HCT116 (cell line): Measurements from ENCODE around the gene YWHAH. TPM values are rescaled to one million over a fixed set of nuclear protein-coding genes. Genes with fewer than 3 reads are reported as not detected.

Experiments used
- ATAC-seq: fragments of 200-7000 bp; cut with Tn5 transposase; 2 replicates; pipeline ENCODE4 v1.9.1; 2020; ENCODE audit warnings: mild to moderate bottlenecking, moderate library complexity
- BruUV-seq: library from RNA; stranded (reverse); fragments of 400-500 nt; replicated peaks from 2 replicates; lab custom pipeline; 2021; lab: Mats Ljungman, UMichigan
- CTCF ChIA-PET: fragments of 300-600 bp; sonication (Branson Sonifier 250); formaldehyde crosslinking; loops from one replicate; lab custom pipeline; 2021; ENCODE audit warnings: antibody characterized with exemption; lab: Charles Lee
- POLR2A ChIA-PET: fragments of 300-600, 350-600 bp; sonication (Branson Sonifier 250); formaldehyde crosslinking; loops from one replicate; lab custom pipeline; 2021; ENCODE audit warnings: antibody characterized with exemption; lab: Charles Lee
- RAD21 ChIA-PET, 2 experiments: fragments of 300-600 bp; sonication (Branson Sonifier 250); formaldehyde crosslinking; loops; one replicate each; lab custom pipeline; 2023; ENCODE audit warnings: low total read pairs in 2 of 2; ENCODE audit not compliant: uncharacterized antibody in 2 of 2, unreplicated experiment in 2 of 2, low non-redundant PET in 1 of 2; lab: Charles Lee
- DNase-seq: peaks from one replicate; pipeline ENCODE4 v3.0.0-alpha.2; 2010; ENCODE audit warnings: low read depth, low spot score
- H2AFZ ChIP-seq: fragments of 200-600 bp; shearing (Covaris generic), sonication (generic); 2 replicates; pipeline ENCODE4 v1.6.1; 2017; ENCODE audit warnings: low read depth, mixed run types, mixed read lengths, antibody characterized with exemption, low read length; ENCODE audit not compliant: poor library complexity, severe bottlenecking
- H3K27ac ChIP-seq: 2 replicates; pipeline ENCODE4 v1.5.1; 2012; ENCODE audit warnings: low read depth, low read length
- H3K27me3 ChIP-seq: fragments of 200-600 bp; sonication (generic); 2 replicates; pipeline ENCODE4 v1.6.1; 2016; ENCODE audit warnings: mixed run types, low read length, mixed read lengths; ENCODE audit not compliant: insufficient read depth
- H3K36me3 ChIP-seq, 2 experiments: fragments of 200-500 bp in 1 of 2; fragments of 200-600 bp in 1 of 2; sonication (Bioruptor generic) in 1 of 2; sonication (generic) in 1 of 2; 2 replicates each; pipeline versions ENCODE4 v1.5.1 to v1.6.1; 2014 to 2016; ENCODE audit warnings: low read length in 2 of 2, inconsistent platforms in 1 of 2, mixed read lengths in 1 of 2, mixed run types in 1 of 2; ENCODE audit not compliant: insufficient read depth in 2 of 2, control insufficient read depth in 1 of 2
- H3K4me1 ChIP-seq, 2 experiments: fragments of 200-600 bp in 1 of 2; sonication (generic) in 1 of 2; 2 replicates each; pipeline versions ENCODE4 v1.5.1 to v1.6.1; 2012 to 2017; ENCODE audit warnings: low read length in 2 of 2, inconsistent platforms in 1 of 2, mild to moderate bottlenecking in 1 of 2, mixed read lengths in 1 of 2, mixed run types in 1 of 2, moderate library complexity in 1 of 2; ENCODE audit not compliant: insufficient read depth in 2 of 2, control insufficient read depth in 1 of 2
- H3K4me2 ChIP-seq: fragments of 200-600 bp; sonication (generic); 2 replicates; pipeline ENCODE4 v1.6.1; 2017; ENCODE audit warnings: mixed run types, low read length, mixed read lengths
- H3K4me3 ChIP-seq, 2 experiments: fragments of 200-600 bp in 1 of 2; sonication (generic) in 1 of 2; replicated peaks in 1 of 2; 2 replicates each; pipeline ENCODE4 v1.5.1; 2011 to 2016; ENCODE audit warnings: low read length in 2 of 2, control low read depth in 1 of 2, low read depth in 1 of 2, mild to moderate bottlenecking in 1 of 2, mixed read lengths in 1 of 2, mixed run types in 1 of 2
- H3K79me2 ChIP-seq: fragments of 200-600 bp; sonication (generic); 2 replicates; pipeline ENCODE4 v1.6.1; 2017; ENCODE audit warnings: mild to moderate bottlenecking, mixed run types, low read length, moderate library complexity, mixed read lengths; ENCODE audit not compliant: insufficient read depth
- H3K9ac ChIP-seq: fragments of 200-600 bp; sonication (generic); 2 replicates; pipeline ENCODE4 v1.6.1; 2016; ENCODE audit warnings: low read length, mixed read lengths
- H3K9me2 ChIP-seq: fragments of 200-600 bp; sonication (generic), shearing (Covaris generic); 2 replicates; pipeline ENCODE4 v1.6.1; 2017; ENCODE audit warnings: mixed run types, mild to moderate bottlenecking, moderate library complexity; ENCODE audit not compliant: insufficient read depth
- H3K9me3 ChIP-seq, 2 experiments: fragments of 200-500 bp in 1 of 2; fragments of 200-600 bp in 1 of 2; sonication (Bioruptor generic) in 1 of 2; sonication (generic) in 1 of 2; 2 replicates each; pipeline ENCODE4 v1.6.1; 2014 to 2017; ENCODE audit warnings: low read length in 2 of 2, mixed read lengths in 2 of 2, inconsistent platforms in 1 of 2, low read depth in 1 of 2, mild to moderate bottlenecking in 1 of 2, mixed run types in 1 of 2, moderate library complexity in 1 of 2; ENCODE audit not compliant: control insufficient read depth in 1 of 2, insufficient read depth in 1 of 2
- H4K20me1 ChIP-seq: fragments of 200-600 bp; sonication (generic), shearing (Covaris generic); 2 replicates; pipeline ENCODE4 v1.6.1; 2017; ENCODE audit warnings: mixed run types, mild to moderate bottlenecking, moderate library complexity; ENCODE audit not compliant: insufficient read depth
- ATF3 ChIP-seq: IDR thresholded peaks from 2 replicates; pipeline ENCODE4 v1.6.1; 2012
- CEBPB ChIP-seq: IDR thresholded peaks from 2 replicates; pipeline ENCODE4 v1.6.1; 2012; ENCODE audit warnings: low read depth
- EGR1 ChIP-seq: IDR thresholded peaks from 2 replicates; pipeline ENCODE4 v1.6.1; 2012; ENCODE audit warnings: low read depth
- ELF1 ChIP-seq: IDR thresholded peaks from 2 replicates; pipeline ENCODE4 v1.6.1; 2012; ENCODE audit warnings: low read depth, borderline replicate concordance
- EZH2 ChIP-seq: fragments of 200-600 bp; sonication (generic); IDR thresholded peaks from 2 replicates; pipeline ENCODE4 v1.6.1; 2017; ENCODE audit warnings: antibody characterized with exemption, mixed run types
- EZH2phosphoT487 ChIP-seq: fragments of 200-600 bp; IDR thresholded peaks from 2 replicates; pipeline ENCODE4 v1.6.1; 2018; ENCODE audit warnings: antibody characterized with exemption, borderline replicate concordance
- FOSL1 ChIP-seq: IDR thresholded peaks from 2 replicates; pipeline ENCODE4 v1.6.1; 2012; ENCODE audit warnings: low read depth
- POLR2A ChIP-seq: IDR thresholded peaks from 2 replicates; pipeline ENCODE4 v1.7.0; 2011; ENCODE audit warnings: borderline replicate concordance; ENCODE audit not compliant: insufficient read depth, insufficient read length; ENCODE audit errors: extremely low read depth
- POLR2AphosphoS5 ChIP-seq: IDR thresholded peaks from 2 replicates; pipeline ENCODE4 v1.6.1; 2011; ENCODE audit warnings: mild to moderate bottlenecking, low read depth, low read length, moderate library complexity
- RAD21 ChIP-seq: IDR thresholded peaks from 2 replicates; pipeline ENCODE4 v1.6.1; 2012; ENCODE audit warnings: low read depth, mild to moderate bottlenecking
- SIN3A ChIP-seq: IDR thresholded peaks from 2 replicates; pipeline ENCODE4 v1.6.1; 2012; ENCODE audit warnings: low read depth
- SRF ChIP-seq: IDR thresholded peaks from 2 replicates; pipeline ENCODE4 v1.6.1; 2012; ENCODE audit warnings: low read depth
- TCF7L2 ChIP-seq: IDR thresholded peaks from 2 replicates; pipeline ENCODE4 v1.7.0; 2011; ENCODE audit warnings: borderline replicate concordance, inconsistent platforms; ENCODE audit not compliant: insufficient read depth, insufficient read length; ENCODE audit errors: extremely low read depth
- ZNF274 ChIP-seq: fragments of 200-500 bp; sonication (Bioruptor generic); IDR thresholded peaks from 2 replicates; pipeline ENCODE4 v1.6.1; 2014; ENCODE audit warnings: mild to moderate bottlenecking, low read depth, low read length, inconsistent platforms
- intact Hi-C: fragments of 100-400 bp; cut with micrococcal nuclease; formaldehyde crosslinking; loops from 2 replicates; pipeline ENCODE4 v1.10.0; 2022
- total RNA-seq: library from RNA; stranded (reverse); gene quantifications from one replicate; pipeline ENCODE4 v1.2.1, GENCODE V29; 2021; ENCODE audit not compliant: unreplicated experiment

YWHAH gene
- total RNA-seq, 1 experiment from 2014 or later: 140 TPM

GRCh38 chr22:31948002-31948401, 3.7 kb downstream of the YWHAH start:
- DNase-seq: no peak
- peaks cover 34 to 45% of the 10 kb centered on the region in 2 experiments; a peak in 3 of 4 replicates for H3K36me3 ChIP-seq
- intact Hi-C loops: loop anchor here (5.0 to 10.0 kb wide), 2 partner anchors 123 to 196 kb away; partner anchors contain the start of genes DEPDC5 and PRR14L
- no peak overlapping the region for H3K4me3 ChIP-seq
- ChIA-PET POLR2A (interaction anchor here (1.5 kb wide), 1 partner anchor 111 kb away, joined by 3 read pairs; no protein-coding TSS in a partner anchor), RAD21 (no interaction called here), CTCF (interaction anchor here (0.6 to 3.5 kb wide), 3 partner anchors 13 to 376 kb away, joined by 3 to 16 read pairs (median 3); no protein-coding TSS in a partner anchor)
- no peak overlapping the region for H3K27ac ChIP-seq
- BruUV-seq: no TSS peak
- TF ChIP-seq POLR2A: no peak
- no peak for TF ChIP-seq ZNF274
- TF ChIP-seq SIN3A: no peak
- no peak for TF ChIP-seq EGR1
- TF ChIP-seq EZH2: no peak
- TF ChIP-seq RAD21: no peak
- peaks cover 29 to 58% of the 10 kb centered on the region in 2 experiments for H3K4me1 ChIP-seq
- no peak overlapping the region for H2AFZ ChIP-seq
- peaks cover 86% of the 10 kb centered on the region for H3K79me2 ChIP-seq
- no peaks in the 10 kb centered on the region for H3K27me3 ChIP-seq
- no peaks in the 10 kb centered on the region for H3K9me2 ChIP-seq
- no peak for ATAC-seq
- no peak overlapping the region for H3K9ac ChIP-seq
- no peaks in the 10 kb centered on the region for H3K9me3 ChIP-seq
- peaks cover 26% of the 10 kb centered on the region; the same call in 1 of the 2 replicates for H4K20me1 ChIP-seq
- H3K4me2 ChIP-seq: no peak overlapping the region

DNA sequence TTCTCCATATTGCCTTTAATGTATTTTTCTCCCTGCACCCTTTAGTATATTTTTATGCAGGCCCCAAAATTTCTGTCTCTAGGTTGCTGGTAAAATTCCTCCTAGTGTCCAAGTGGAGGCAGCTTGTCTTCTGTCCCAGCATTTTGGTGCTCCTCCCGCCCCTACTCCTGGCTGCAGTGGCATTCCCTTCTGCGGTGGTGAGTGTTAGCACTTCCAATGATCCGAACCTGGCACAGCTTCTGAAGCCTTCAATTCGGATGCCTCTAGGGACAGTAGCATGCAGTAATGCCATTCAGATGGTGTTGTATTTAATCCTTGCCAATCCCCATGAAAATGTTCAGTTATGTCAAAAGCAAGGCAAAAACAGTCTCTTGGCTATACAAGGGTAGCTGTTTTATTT, 5.9 kb downstream of the YWHAH start:
- ChIA-PET CTCF (interaction anchor here (2.0 to 3.5 kb wide), 2 partner anchors 21 to 285 kb away, joined by 7 to 16 read pairs; no protein-coding TSS in a partner anchor), POLR2A (interaction anchor here (1.3 to 1.5 kb wide), 2 partner anchors 9 to 197 kb away, joined by 3 read pairs; partner anchors contain the start of gene DEPDC5)

More for the DNA sequence above, 5.9 kb downstream of the YWHAH start:
- RAD21 ChIA-PET: no interaction called here
- peaks cover 21 to 46% of the 10 kb centered on the region in 2 experiments for H3K4me1 ChIP-seq
- H2AFZ ChIP-seq: no peak overlapping the region
- peaks cover 27% of the 10 kb centered on the region; the same call in 1 of the 2 replicates for H4K20me1 ChIP-seq
- no peak overlapping the region for H3K4me2 ChIP-seq
- TF ChIP-seq TCF7L2: no peak
- TF ChIP-seq CEBPB: no peak
- TF ChIP-seq RAD21: no peak
- TF ChIP-seq SIN3A: no peak
- no peak for TF ChIP-seq SRF
- TF ChIP-seq FOSL1: no peak
- TF ChIP-seq ELF1: no peak
- TF ChIP-seq EZH2phosphoT487: no peak
- TF ChIP-seq ATF3: no peak
- no peak for TF ChIP-seq POLR2AphosphoS5
- H3K4me3 ChIP-seq: no peak overlapping the region
- peaks cover 100% of the 10 kb centered on the region for H3K79me2 ChIP-seq
- peaks cover 39 to 45% of the 10 kb centered on the region in 2 experiments for H3K36me3 ChIP-seq
- no TSS peak for BruUV-seq
- no peak overlapping the region for H3K9ac ChIP-seq
- H3K27me3 ChIP-seq: no peaks in the 10 kb centered on the region
- DNase-seq (no peak), ATAC-seq (no peak)
- H3K27ac ChIP-seq: no peak overlapping the region
- H3K9me2 ChIP-seq: no peaks in the 10 kb centered on the region
- intact Hi-C loops: no loop called here
- no peaks in the 10 kb centered on the region for H3K9me3 ChIP-seq
